D721Med (cell line): ENCODE results near the gene PDE4B.

Experiments
- DNase-seq: peaks from one replicate; pipeline ENCODE4 v3.0.0; 2011; ENCODE audit warnings: low spot score; ENCODE audit not compliant: insufficient read length
- FAIRE-seq: peaks from 2 replicates; lab custom pipeline; 2011; peaks lifted over from hg19 to GRCh38; lab: Jason Lieb, UNC
- CTCF ChIP-seq: IDR thresholded peaks from 2 replicates; pipeline ENCODE4 v1.5.1; 2012; ENCODE audit warnings: mild to moderate bottlenecking, control low read depth; ENCODE audit not compliant: insufficient read depth; ENCODE audit errors: missing control alignments

PDE4B gene

GRCh38 chr1:65894738-65895605 is 102.3 kb downstream of the PDE4B start:
- no peak for FAIRE-seq
- TF ChIP-seq CTCF = no peak
- no peak for DNase-seq

- DNase-seq = no peak
- no peak for FAIRE-seq
- TF ChIP-seq CTCF = no peak
These were observed 104.0 kb downstream of the PDE4B start for GRCh38 chr1:65896721-65897120.

- DNase-seq (no peak), FAIRE-seq (no peak)
- no peak for TF ChIP-seq CTCF
These were observed 104.8 kb downstream of the PDE4B start for GRCh38 chr1:65897485-65897884.

GRCh38 chr1:65904681-65905083 is 112.0 kb downstream of the PDE4B start:
- FAIRE-seq = no peak
- no peak for DNase-seq
- no peak for TF ChIP-seq CTCF

GRCh38 chr1:65910432-65910831 is 117.7 kb downstream of the PDE4B start:
- TF ChIP-seq CTCF = no peak
- DNase-seq (no peak), FAIRE-seq (no peak)

- FAIRE-seq (no peak), DNase-seq (no peak)
- TF ChIP-seq CTCF = no peak
These were observed 119.0 kb downstream of the PDE4B start for GRCh38 chr1:65911679-65912078.

GRCh38 chr1:65918564-65918963 is 125.9 kb downstream of the PDE4B start:
- no peak for TF ChIP-seq CTCF
- FAIRE-seq (no peak), DNase-seq (no peak)
